Fibroblast of lung (primary cell): ENCODE data around the gene KCTD6. TPM values are rescaled to one million over a fixed set of nuclear protein-coding genes. Genes with fewer than 3 reads are reported as not detected.

Experiments used
- DNase-seq, 2 donors: peaks; one replicate each; pipeline versions ENCODE4 v3.0.0 to v3.0.0-alpha.2; 2010; ENCODE audit warnings: low read depth in 2 of 2
- H2AFZ ChIP-seq: 2 replicates; pipeline ENCODE4 v1.5.1; 2012; ENCODE audit warnings: low read length, control low read depth, inconsistent platforms
- H3K27ac ChIP-seq: 2 replicates; pipeline ENCODE4 v1.5.1; 2011; ENCODE audit warnings: low read length, control low read depth; ENCODE audit not compliant: insufficient read depth
- H3K27me3 ChIP-seq: 2 replicates; pipeline ENCODE4 v1.5.1; 2011; ENCODE audit warnings: mild to moderate bottlenecking, low read length; ENCODE audit not compliant: control insufficient read depth, insufficient read depth
- H3K36me3 ChIP-seq: 2 replicates; pipeline ENCODE4 v1.5.1; 2011; ENCODE audit warnings: low read length; ENCODE audit not compliant: control insufficient read depth, insufficient read depth
- H3K4me1 ChIP-seq: 2 replicates; pipeline ENCODE4 v1.5.1; 2011; ENCODE audit warnings: low read length; ENCODE audit not compliant: control insufficient read depth, insufficient read depth; ENCODE audit errors: extremely low read depth
- H3K4me2 ChIP-seq: 2 replicates; pipeline ENCODE4 v1.5.1; 2011; ENCODE audit warnings: low read length, control low read depth; ENCODE audit not compliant: insufficient read depth; ENCODE audit errors: extremely low read depth
- H3K4me3 ChIP-seq, 4 experiments: fragments of 200-600 bp in 1 of 4; sonication (generic) in 1 of 4; replicated peaks in 1 of 4; 2 replicates each; pipeline ENCODE4 v1.5.1; 2011 to 2016; ENCODE audit warnings: low read length in 4 of 4, low read depth in 3 of 4, mild to moderate bottlenecking in 3 of 4, control low read depth in 2 of 4, inconsistent platforms in 1 of 4, mixed read lengths in 1 of 4; ENCODE audit not compliant: insufficient read depth in 1 of 4; ENCODE audit errors: control extremely low read depth in 1 of 4
- H3K79me2 ChIP-seq: 2 replicates; pipeline ENCODE4 v1.5.1; 2012; ENCODE audit warnings: mild to moderate bottlenecking, low read length, inconsistent platforms; ENCODE audit not compliant: control insufficient read depth, insufficient read depth
- H3K9ac ChIP-seq: 2 replicates; pipeline ENCODE4 v1.5.1; 2011; ENCODE audit warnings: mild to moderate bottlenecking, low read length, control low read depth; ENCODE audit not compliant: insufficient read depth
- H3K9me3 ChIP-seq: 2 replicates; pipeline ENCODE4 v1.5.1; 2012; ENCODE audit warnings: low read depth, low read length; ENCODE audit not compliant: control insufficient read depth, insufficient read depth
- H4K20me1 ChIP-seq: 2 replicates; pipeline ENCODE4 v1.5.1; 2011; ENCODE audit warnings: low read length; ENCODE audit not compliant: control insufficient read depth, insufficient read depth; ENCODE audit errors: extremely low read depth
- EZH2 ChIP-seq: IDR thresholded peaks from 2 replicates; pipeline ENCODE4 v1.5.1; 2012; ENCODE audit warnings: low read length, control low read depth, mild to moderate bottlenecking; ENCODE audit errors: missing control alignments
- polyA plus RNA-seq, 2 donors: library from polyadenylated mRNA; depleted of rRNA in 1 of 2; stranded (reverse) in 1 of 2; unstranded in 1 of 2; fragments of >200 nt; gene quantifications; 2 replicates each; pipeline ENCODE4 v1.2.1, GENCODE V29; 2011 to 2012; ENCODE audit warnings: missing spikeins in 1 of 2
- total RNA-seq: library from RNA; depleted of rRNA; stranded (reverse); fragments of >200 nt; gene quantifications from 2 replicates; pipeline ENCODE4 v1.2.1, GENCODE V29; 2014
- TF ChIP-seq, protein P1 (sequence below), 2 donors: IDR thresholded peaks in 1 of 2; conservative IDR thresholded peaks in 1 of 2; 1 replicate in 1 of 2; 2 replicates in 1 of 2; pipeline ENCODE4 v1.5.1; 2011 to 2012; ENCODE audit warnings: low read length in 2 of 2, control low read depth in 1 of 2, inconsistent platforms in 1 of 2, low read depth in 1 of 2, mild to moderate bottlenecking in 1 of 2

KCTD6 gene
- total and polyA plus RNA-seq, 2 donors (not counting 1 experiment from before 2014, with no cell fraction given), result 10.2 to 14.8 TPM

DNA sequence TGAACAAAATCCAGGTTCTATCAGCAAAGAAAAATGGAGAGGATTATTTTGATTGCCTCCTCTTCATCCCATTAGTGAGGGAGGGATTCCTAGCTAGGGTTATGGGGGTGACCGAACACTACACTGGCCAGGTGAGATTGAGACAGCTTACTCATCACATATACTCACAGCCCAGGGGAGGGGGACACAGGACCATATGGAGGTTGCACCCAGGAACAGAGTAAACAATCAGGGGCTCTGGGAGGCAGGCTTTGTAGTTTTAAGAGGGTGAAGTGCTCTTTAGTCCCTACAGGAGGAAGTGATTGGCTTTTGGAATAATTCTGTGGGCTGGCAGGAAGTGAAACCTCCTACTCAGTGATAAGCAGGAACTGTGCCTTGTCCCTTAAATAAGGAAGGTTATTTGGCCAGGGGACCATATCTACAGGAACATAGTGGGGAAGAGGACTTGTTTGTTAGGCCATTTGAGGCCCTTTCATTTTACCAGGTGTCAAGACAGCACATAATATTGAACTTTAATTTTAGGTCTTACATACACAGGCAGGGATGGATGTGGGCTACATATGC, 17.5 kb upstream of the KCTD6 start:
- H3K79me2 ChIP-seq, result no peaks in the 10 kb centered on the region
- no peak overlapping the region for H3K4me2 ChIP-seq
- TF ChIP-seq, protein P1, sequence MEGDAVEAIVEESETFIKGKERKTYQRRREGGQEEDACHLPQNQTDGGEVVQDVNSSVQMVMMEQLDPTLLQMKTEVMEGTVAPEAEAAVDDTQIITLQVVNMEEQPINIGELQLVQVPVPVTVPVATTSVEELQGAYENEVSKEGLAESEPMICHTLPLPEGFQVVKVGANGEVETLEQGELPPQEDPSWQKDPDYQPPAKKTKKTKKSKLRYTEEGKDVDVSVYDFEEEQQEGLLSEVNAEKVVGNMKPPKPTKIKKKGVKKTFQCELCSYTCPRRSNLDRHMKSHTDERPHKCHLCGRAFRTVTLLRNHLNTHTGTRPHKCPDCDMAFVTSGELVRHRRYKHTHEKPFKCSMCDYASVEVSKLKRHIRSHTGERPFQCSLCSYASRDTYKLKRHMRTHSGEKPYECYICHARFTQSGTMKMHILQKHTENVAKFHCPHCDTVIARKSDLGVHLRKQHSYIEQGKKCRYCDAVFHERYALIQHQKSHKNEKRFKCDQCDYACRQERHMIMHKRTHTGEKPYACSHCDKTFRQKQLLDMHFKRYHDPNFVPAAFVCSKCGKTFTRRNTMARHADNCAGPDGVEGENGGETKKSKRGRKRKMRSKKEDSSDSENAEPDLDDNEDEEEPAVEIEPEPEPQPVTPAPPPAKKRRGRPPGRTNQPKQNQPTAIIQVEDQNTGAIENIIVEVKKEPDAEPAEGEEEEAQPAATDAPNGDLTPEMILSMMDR (conservative IDR thresholded peaks at IDR 0.05 in 1 of 2, IDR thresholded peaks at IDR 0.05 in 1 of 2; ENCODE audit: low read depth in 1 of 2, low read length in 2 of 2), result no peak
- no peak for TF ChIP-seq EZH2
- peaks cover 3% of the 10 kb centered on the region for H3K27me3 ChIP-seq
- H3K36me3 ChIP-seq, result no peaks in the 10 kb centered on the region
- H3K4me1 ChIP-seq, result peaks cover 4% of the 10 kb centered on the region
- no peak for DNase-seq
- no peak overlapping the region for H3K4me3 ChIP-seq
- no peaks in the 10 kb centered on the region for H3K9me3 ChIP-seq
- H3K27ac ChIP-seq, result no peak overlapping the region
- no peaks in the 10 kb centered on the region for H4K20me1 ChIP-seq
- H2AFZ ChIP-seq, result no peak overlapping the region
- H3K9ac ChIP-seq, result no peak overlapping the region

DNA sequence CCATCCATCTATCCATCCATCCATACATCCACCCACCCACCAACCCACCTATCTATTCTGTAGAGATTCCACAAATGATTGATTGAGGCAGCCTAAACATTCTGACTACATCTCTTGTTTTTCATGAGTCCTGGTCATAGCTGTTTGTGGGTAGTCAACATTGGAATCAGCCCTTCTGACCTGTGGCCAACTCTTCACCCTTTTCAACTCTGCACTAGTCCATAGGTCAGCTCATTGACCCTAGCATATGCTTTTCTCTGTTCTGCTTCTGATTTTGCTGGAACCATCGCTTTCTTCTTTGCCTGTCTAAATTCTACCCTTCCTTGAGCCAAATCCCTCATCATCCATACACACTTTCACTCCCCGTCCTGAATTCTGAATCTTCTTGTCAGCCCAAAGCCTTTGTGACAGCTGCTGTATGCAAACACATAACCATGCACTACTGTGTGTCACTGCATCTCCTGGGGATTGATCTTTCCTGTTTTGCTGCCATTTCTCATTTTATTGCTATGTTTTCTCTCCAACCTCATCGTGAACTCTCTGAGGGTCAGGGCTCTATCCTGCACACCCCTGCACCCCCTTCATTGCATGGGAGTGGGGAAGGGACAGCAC, 16.8 kb upstream of the KCTD6 start:
- Histone ChIP-seq H3K27me3 (peaks cover 3% of the 10 kb centered on the region), H4K20me1 (no peaks in the 10 kb centered on the region), H3K4me3 (no peak overlapping the region), H3K4me1 (peaks cover 4% of the 10 kb centered on the region), H3K79me2 (no peaks in the 10 kb centered on the region), H3K9ac (no peak overlapping the region), H3K4me2 (no peak overlapping the region), H3K36me3 (no peaks in the 10 kb centered on the region), H3K27ac (no peak overlapping the region), H3K9me3 (no peaks in the 10 kb centered on the region), H2AFZ (no peak overlapping the region)
- TF ChIP-seq EZH2, result no peak
- TF ChIP-seq, protein P1 (conservative IDR thresholded peaks at IDR 0.05 in 1 of 2, IDR thresholded peaks at IDR 0.05 in 1 of 2; ENCODE audit: low read depth in 1 of 2, low read length in 2 of 2), result no peak
- no peak for DNase-seq

DNA sequence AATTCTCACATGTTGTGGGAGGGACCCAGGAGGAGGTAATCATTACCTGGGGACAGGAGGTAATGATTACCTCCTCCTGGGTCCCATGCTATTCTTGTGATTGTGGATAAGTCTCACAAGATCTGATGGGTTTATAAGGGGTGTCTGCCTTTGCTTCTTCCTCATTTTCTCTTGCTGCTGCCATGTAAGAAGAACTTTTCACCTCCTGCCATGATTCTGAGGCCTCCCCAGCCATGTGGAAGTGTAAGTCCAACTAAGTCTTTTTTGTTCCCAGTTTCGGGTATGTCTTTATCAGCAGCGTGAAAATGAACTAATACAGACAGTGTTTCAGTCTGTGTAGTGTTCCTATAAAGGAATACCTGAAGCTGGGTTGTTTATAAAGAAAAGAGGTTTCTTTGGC, 13.1 kb upstream of the KCTD6 start:
- DNase-seq, result no peak
- Histone ChIP-seq H3K4me1 (no peaks in the 10 kb centered on the region), H3K27ac (no peak overlapping the region), H3K9ac (no peak overlapping the region), H2AFZ (no peak overlapping the region), H3K36me3 (no peaks in the 10 kb centered on the region), H3K4me2 (no peak overlapping the region), H3K4me3 (no peak overlapping the region), H3K79me2 (no peaks in the 10 kb centered on the region), H3K9me3 (no peaks in the 10 kb centered on the region), H4K20me1 (no peaks in the 10 kb centered on the region), H3K27me3 (peaks cover 3% of the 10 kb centered on the region)
- TF ChIP-seq, protein P1 (conservative IDR thresholded peaks at IDR 0.05 in 1 of 2, IDR thresholded peaks at IDR 0.05 in 1 of 2; ENCODE audit: low read depth in 1 of 2, low read length in 2 of 2), result no peak
- TF ChIP-seq EZH2, result no peak
